Thyroid gland (tissue), 4 donors: ENCODE results near the gene COTL1.

Experiments
- CTCF ChIP-seq, 6 experiments: fragments of 200-600 bp in 3 of 6; fragments of 450-650 bp in 3 of 6; sonication (generic) in 3 of 6; IDR thresholded peaks; one replicate each; pipeline ENCODE4 v1.5.1; 2016 to 2019; ENCODE audit warnings: antibody characterized with exemption in 6 of 6, mild to moderate bottlenecking in 2 of 6, inconsistent platforms in 1 of 6, moderate library complexity in 1 of 6
- POLR2A ChIP-seq, 2 donors: fragments of 450-650 bp; IDR thresholded peaks; one replicate each; pipeline ENCODE4 v1.6.1; 2017; ENCODE audit warnings: antibody characterized with exemption in 2 of 2, mild to moderate bottlenecking in 2 of 2, moderate library complexity in 1 of 2

GRCh38 chr16:84519855-84520254 is 98.0 kb downstream of the COTL1 start:
- no peak for TF ChIP-seq POLR2A (IDR thresholded peaks at IDR 0.05)
- TF ChIP-seq CTCF (IDR thresholded peaks at IDR 0.05) = no peak
